MM.1S (cell line): ENCODE measurements around the gene XPO6.

Experiments used
- CTCF ChIP-seq: fragments of 300-600 bp; sonication (generic); IDR thresholded peaks from 2 replicates; pipeline ENCODE4 v1.5.1; 2016; ENCODE audit warnings: antibody characterized with exemption, low read length, mixed read lengths
- EZH2 ChIP-seq: fragments of 300-600 bp; sonication (generic); optimal IDR thresholded peaks from 2 replicates; pipeline ENCODE3; 2017; ENCODE audit warnings: low read depth, mild to moderate bottlenecking, antibody characterized with exemption, low read length, mixed read lengths

- TF ChIP-seq CTCF (peak; percentile 10; the same call in 1 of the 2 replicates), EZH2 (no peak)
Observed at GRCh38 chr16:28090646-28091377, 121.0 kb downstream of the XPO6 start.
